ENCODE results near the gene ZCCHC24. TPM values are rescaled to one million over a fixed set of nuclear protein-coding genes. Genes with fewer than 3 reads are reported as not detected.
A peak's percentile ranks its signal among the peaks of the same experiment; 100 is the strongest.

Gene ZCCHC24
- 31.8 to 34.0 TPM (median 33.2 TPM) in 3 replicates for total RNA-seq

DNA sequence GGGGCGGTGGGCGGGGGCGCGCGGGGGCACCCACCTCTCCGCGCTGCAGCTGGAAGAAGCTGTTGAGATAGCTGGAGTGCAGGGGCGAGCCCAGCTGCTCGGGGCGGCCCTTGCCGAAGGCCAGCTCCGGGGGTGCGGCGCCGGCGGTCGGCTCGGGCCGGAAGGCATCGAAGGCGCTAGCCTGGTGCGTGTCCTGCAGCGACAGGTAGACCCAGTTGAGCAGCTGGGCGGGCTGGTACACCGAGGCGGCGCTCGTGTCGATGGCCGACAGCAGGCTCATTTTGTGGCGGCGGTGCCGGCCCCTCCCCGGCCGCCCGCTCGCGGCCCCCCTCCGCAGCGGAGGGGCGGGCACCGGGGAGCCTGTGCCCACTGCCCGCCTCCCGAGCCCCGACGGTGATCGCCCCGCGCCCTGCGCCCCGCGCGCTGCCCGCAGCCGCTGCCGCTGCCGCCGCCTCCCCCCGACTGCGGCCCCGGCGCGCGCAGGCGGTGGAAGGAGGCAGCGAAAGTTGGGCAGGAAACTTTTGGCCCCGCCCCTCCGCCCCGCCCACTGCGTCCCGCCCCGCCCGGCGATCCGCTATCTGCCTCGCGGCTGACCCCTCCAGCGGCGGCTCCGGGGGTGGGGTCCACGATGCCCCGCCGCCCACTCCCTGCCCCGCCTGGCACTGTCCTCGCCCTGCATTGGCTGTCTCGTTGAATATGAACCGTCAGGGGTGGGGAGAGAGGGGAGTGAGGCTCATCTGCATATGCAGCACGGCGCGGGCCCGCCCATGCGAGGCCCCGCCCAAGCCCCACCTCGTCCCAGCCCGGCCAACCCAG is at the start of gene ZCCHC24:
ZCCHC24 (minus strand) TSS at position 464 of the 816 bp plus-strand sequence; CDS start at position 280, 184 bp downstream.
- peaks cover 45% of the 10 kb centered on the region for H3K4me1 Mint-ChIP-seq
- TF ChIP-seq, protein P1, sequence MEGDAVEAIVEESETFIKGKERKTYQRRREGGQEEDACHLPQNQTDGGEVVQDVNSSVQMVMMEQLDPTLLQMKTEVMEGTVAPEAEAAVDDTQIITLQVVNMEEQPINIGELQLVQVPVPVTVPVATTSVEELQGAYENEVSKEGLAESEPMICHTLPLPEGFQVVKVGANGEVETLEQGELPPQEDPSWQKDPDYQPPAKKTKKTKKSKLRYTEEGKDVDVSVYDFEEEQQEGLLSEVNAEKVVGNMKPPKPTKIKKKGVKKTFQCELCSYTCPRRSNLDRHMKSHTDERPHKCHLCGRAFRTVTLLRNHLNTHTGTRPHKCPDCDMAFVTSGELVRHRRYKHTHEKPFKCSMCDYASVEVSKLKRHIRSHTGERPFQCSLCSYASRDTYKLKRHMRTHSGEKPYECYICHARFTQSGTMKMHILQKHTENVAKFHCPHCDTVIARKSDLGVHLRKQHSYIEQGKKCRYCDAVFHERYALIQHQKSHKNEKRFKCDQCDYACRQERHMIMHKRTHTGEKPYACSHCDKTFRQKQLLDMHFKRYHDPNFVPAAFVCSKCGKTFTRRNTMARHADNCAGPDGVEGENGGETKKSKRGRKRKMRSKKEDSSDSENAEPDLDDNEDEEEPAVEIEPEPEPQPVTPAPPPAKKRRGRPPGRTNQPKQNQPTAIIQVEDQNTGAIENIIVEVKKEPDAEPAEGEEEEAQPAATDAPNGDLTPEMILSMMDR (IDR thresholded peaks at IDR 0.05; ENCODE audit: unreplicated experiment), result no peak
- peaks cover 6% of the 10 kb centered on the region for H3K27me3 Mint-ChIP-seq (ENCODE audit: low read depth)
- H3K27ac Mint-ChIP-seq, result peak within 1 kb of the TSS; percentile 95
- peak within 1 kb of the TSS; percentile 86 for H3K4me3 Mint-ChIP-seq
- no peaks in the 10 kb centered on the region for H3K36me3 Mint-ChIP-seq
- DNase-seq (ENCODE audit: low spot score in 2 of 2, unreplicated experiment in 2 of 2), result peak; percentile 93 to 95
- no peaks in the 10 kb centered on the region for H3K9me3 Mint-ChIP-seq

- H3K27ac Mint-ChIP-seq, result no peak overlapping the region
- H3K27me3 Mint-ChIP-seq (ENCODE audit: low read depth), result peaks cover 31% of the 10 kb centered on the region
- H3K4me3 Mint-ChIP-seq, result no peak overlapping the region
- no peaks in the 10 kb centered on the region for H3K36me3 Mint-ChIP-seq
- TF ChIP-seq, protein P1 (IDR thresholded peaks at IDR 0.05; ENCODE audit: unreplicated experiment), result no peak
- H3K4me1 Mint-ChIP-seq, result peaks cover 14% of the 10 kb centered on the region
- no peaks in the 10 kb centered on the region for H3K9me3 Mint-ChIP-seq
- no peak for DNase-seq (ENCODE audit: low spot score in 2 of 2, unreplicated experiment in 2 of 2)
These were observed 48.4 kb upstream of the ZCCHC24 start for GRCh38 chr10:79493806-79494205.

- H3K27ac Mint-ChIP-seq, result no peak overlapping the region
- peaks cover 24% of the 10 kb centered on the region for H3K27me3 Mint-ChIP-seq (ENCODE audit: low read depth)
- H3K4me3 Mint-ChIP-seq, result no peak overlapping the region
- TF ChIP-seq, protein P1 (IDR thresholded peaks at IDR 0.05; ENCODE audit: unreplicated experiment), result no peak
- no peaks in the 10 kb centered on the region for H3K36me3 Mint-ChIP-seq
- peaks cover 22% of the 10 kb centered on the region for H3K4me1 Mint-ChIP-seq
- no peaks in the 10 kb centered on the region for H3K9me3 Mint-ChIP-seq
- DNase-seq (ENCODE audit: low spot score in 2 of 2, unreplicated experiment in 2 of 2), result no peak
These were observed 47.4 kb upstream of the ZCCHC24 start for GRCh38 chr10:79492839-79493238.

DNA sequence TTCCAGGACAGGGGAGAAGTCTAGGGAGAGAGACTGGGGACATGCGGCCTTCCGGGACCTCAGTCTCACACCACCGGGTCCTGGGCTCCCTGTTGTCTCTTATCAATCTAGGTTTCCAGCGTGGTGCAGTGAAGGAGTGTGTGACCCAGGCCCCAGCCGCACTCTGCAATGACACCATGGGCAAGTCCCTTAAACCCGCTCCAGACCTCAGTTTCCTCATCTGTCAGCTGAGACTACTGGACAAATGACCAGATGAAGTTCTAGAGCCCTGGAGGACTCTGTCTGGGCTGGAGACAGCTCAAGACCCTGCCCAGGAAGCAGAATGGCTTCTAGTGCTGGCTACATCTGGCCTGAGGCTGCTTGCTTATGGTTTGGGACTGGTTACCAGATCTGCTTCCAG is 46.8 kb upstream of the ZCCHC24 start:
- H3K4me1 Mint-ChIP-seq, result peaks cover 24% of the 10 kb centered on the region
- TF ChIP-seq, protein P1 (IDR thresholded peaks at IDR 0.05; ENCODE audit: unreplicated experiment), result no peak
- H3K9me3 Mint-ChIP-seq, result no peaks in the 10 kb centered on the region
- DNase-seq (ENCODE audit: low spot score in 2 of 2, unreplicated experiment in 2 of 2), result no peak
- H3K27me3 Mint-ChIP-seq (ENCODE audit: low read depth), result peaks cover 19% of the 10 kb centered on the region
- no peaks in the 10 kb centered on the region for H3K36me3 Mint-ChIP-seq
- no peak overlapping the region for H3K27ac Mint-ChIP-seq
- no peak overlapping the region for H3K4me3 Mint-ChIP-seq

DNA sequence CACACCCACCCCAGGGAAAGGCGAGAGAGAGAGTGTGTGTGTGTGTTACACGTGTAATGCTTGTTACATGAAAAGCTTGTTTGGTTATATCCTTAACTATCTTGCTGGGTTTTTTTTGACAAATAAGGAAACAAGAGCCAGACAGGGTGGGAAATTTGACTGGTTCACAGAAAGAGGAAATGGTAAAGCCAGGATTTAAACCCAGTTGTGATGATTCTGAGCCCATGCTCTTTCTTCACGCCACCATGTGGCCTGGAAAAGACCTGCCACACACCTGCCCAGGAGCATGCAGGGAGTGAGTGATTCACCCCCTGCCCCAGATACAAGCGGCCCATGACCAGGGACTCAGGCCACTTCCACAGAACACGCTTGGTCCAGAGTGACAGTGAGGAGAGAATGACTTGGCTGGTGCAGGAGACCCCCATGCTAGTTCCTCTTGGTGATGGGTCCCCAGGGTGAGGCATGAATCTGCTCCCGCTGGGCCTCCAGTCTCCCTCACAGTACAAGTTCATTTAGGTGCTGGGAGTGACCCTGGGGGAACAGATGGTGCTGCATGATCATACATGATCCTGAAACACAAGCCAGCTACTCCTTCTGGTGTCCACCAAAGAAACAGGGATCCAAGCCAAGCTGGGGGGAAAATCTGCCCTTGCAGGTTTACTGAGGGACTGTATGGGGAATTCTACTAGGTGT is 45.9 kb upstream of the ZCCHC24 start:
- no peaks in the 10 kb centered on the region for H3K36me3 Mint-ChIP-seq
- peaks cover 14% of the 10 kb centered on the region for H3K27me3 Mint-ChIP-seq (ENCODE audit: low read depth)
- peak overlapping the region; percentile 22 for H3K27ac Mint-ChIP-seq
- H3K9me3 Mint-ChIP-seq, result no peaks in the 10 kb centered on the region
- H3K4me1 Mint-ChIP-seq, result peaks cover 24% of the 10 kb centered on the region
- TF ChIP-seq, protein P1 (IDR thresholded peaks at IDR 0.05; ENCODE audit: unreplicated experiment), result no peak
- no peak overlapping the region for H3K4me3 Mint-ChIP-seq
- no peak for DNase-seq (ENCODE audit: low spot score in 2 of 2, unreplicated experiment in 2 of 2)
